ENCODE results near the gene COX8C. TPM values are rescaled to one million over a fixed set of nuclear protein-coding genes. Genes with fewer than 3 reads are reported as not detected.

COX8C gene, protein sequence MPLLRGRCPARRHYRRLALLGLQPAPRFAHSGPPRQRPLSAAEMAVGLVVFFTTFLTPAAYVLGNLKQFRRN
- total RNA-seq (2014; rRNA removed; shearing (Covaris generic)) (not detected in 2 replicates), polyA plus RNA-seq (2016; fragmentation: Nextera tagmentation; extraction: Ambion mirVana) (0.73 TPM in 1 of 2 replicates, not detected in the other)
- long read RNA-seq, result 0 reads

DNA sequence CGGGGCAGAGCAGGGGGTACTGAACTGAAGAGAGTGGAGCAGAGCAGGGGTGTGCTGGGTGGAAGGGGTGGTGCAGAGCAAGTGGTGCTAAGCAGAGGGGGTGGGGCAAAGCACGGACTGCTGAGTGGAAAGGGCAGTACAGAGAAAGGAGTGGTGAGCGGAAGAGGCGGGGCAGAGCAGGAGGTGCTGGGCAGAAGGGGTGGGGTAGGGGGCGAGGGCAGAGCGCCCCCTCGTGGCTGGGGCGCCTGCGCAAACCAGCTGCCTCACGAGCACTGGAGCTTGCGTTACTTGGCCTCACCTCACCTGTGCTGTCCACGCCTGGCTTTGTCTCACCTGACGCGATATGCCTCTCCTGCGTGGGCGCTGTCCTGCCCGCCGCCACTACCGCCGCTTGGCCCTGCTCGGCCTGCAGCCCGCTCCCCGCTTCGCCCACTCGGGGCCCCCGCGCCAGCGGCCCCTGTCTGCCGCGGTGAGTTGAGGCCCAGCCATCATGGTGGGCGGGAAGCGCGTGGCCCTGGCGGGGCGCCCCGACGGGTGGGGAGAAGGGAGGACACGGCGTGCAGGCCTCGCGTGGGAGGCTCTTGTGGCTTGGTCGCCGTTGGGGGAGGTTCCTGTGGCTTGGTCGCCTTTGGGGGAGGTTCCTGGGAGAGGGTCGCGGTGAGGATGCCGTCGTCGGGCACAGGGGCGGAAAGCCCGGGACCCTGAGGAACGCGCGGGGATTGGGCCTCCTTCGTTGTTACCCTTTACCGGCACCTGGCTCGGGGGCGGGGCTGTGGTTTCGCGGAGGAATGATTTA is at the start of gene COX8C:
Gene COX8C (plus strand): TSS at position 257 of the 796 bp plus-strand sequence. CDS start 87 bp downstream, at position 344.
- H3K4me1 Mint-ChIP-seq, result peaks cover 35% of the 10 kb centered on the region
- ATAC-seq, result no peak
- peaks cover 36% of the 10 kb centered on the region for H3K9me3 Mint-ChIP-seq
- H4K20me1 ChIP-seq (replicated peaks; ENCODE audit: insufficient read depth), result no peaks in the 10 kb centered on the region
- no peak for TF ChIP-seq ZNF114 (CRISPR knock-in tag; IDR thresholded peaks at IDR 0.05)
- TF ChIP-seq, protein P1, sequence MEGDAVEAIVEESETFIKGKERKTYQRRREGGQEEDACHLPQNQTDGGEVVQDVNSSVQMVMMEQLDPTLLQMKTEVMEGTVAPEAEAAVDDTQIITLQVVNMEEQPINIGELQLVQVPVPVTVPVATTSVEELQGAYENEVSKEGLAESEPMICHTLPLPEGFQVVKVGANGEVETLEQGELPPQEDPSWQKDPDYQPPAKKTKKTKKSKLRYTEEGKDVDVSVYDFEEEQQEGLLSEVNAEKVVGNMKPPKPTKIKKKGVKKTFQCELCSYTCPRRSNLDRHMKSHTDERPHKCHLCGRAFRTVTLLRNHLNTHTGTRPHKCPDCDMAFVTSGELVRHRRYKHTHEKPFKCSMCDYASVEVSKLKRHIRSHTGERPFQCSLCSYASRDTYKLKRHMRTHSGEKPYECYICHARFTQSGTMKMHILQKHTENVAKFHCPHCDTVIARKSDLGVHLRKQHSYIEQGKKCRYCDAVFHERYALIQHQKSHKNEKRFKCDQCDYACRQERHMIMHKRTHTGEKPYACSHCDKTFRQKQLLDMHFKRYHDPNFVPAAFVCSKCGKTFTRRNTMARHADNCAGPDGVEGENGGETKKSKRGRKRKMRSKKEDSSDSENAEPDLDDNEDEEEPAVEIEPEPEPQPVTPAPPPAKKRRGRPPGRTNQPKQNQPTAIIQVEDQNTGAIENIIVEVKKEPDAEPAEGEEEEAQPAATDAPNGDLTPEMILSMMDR (conservative IDR thresholded peaks at IDR 0.05; ENCODE audit: low read depth in 2 of 2), result peak; percentile 27 to 43; a peak in 3 of 4 replicates
- H3K4me3 ChIP-seq, result no peak within 1 kb of the TSS
- H3F3A ChIP-seq (replicated peaks; ENCODE audit: low read depth), result peaks cover 6% of the 10 kb centered on the region; the same call in 1 of the 2 replicates
- no peaks in the 10 kb centered on the region for H3K27me3 ChIP-seq (ENCODE audit: insufficient read depth)
- H2AFZ ChIP-seq, result no peak within 1 kb of the TSS
- no peak within 1 kb of the TSS for H3K4me3 Mint-ChIP-seq
- H3K4me1 ChIP-seq (ENCODE audit: insufficient read depth), result peaks cover 34% of the 10 kb centered on the region
- peaks cover 9% of the 10 kb centered on the region for H3K9me2 ChIP-seq (ENCODE audit: insufficient read depth)
- peaks cover 1% of the 10 kb centered on the region; the same call in 1 of the 2 replicates for H3K36me3 ChIP-seq (ENCODE audit: insufficient read depth)
- no peak within 1 kb of the TSS for H3K27ac ChIP-seq (ENCODE audit: low read depth)
- DNase-seq (ENCODE audit: low spot score), result peak; percentile 31
- no peaks in the 10 kb centered on the region for H3K79me2 ChIP-seq (replicated peaks; ENCODE audit: insufficient read depth)
- peaks cover 28% of the 10 kb centered on the region for H3K36me3 Mint-ChIP-seq (ENCODE audit: low read depth)
- no peak within 1 kb of the TSS for H3K4me2 ChIP-seq
- no peak within 1 kb of the TSS for H3K27ac Mint-ChIP-seq
- no peaks in the 10 kb centered on the region for H3K27me3 Mint-ChIP-seq (ENCODE audit: insufficient read depth, low read depth, poor library complexity)

DNA sequence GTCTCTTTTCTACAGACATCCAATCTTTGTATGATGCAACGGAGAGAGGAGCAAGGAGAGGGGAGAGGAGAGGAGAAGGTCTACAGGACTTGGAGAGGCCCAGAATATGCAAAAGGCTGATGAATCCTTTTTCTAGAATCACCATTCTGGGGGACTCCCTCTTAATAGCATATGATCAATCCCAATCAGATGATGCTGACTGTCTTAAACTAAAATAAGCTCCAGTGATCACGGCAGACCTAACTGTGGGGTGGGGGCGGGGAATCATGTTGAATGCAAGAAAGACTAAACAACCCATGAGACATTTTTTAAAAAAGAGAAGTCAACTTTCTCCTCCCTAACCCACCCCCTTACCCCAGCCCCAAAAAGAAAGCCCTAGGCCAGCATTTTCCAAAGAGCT is 47.6 kb upstream of the COX8C start:
- Histone ChIP-seq H3K27ac (ENCODE audit: low read depth) (peak overlapping the region; percentile 64; the same call in 1 of the 2 replicates), H2AFZ (no peak overlapping the region), H3K4me1 (ENCODE audit: insufficient read depth) (peaks cover 40% of the 10 kb centered on the region), H3K79me2 (replicated peaks; ENCODE audit: insufficient read depth) (peaks cover 80% of the 10 kb centered on the region), H3K9me2 (ENCODE audit: insufficient read depth) (no peaks in the 10 kb centered on the region), H3K4me2 (0 out of 2 replicates have a peak overlapping the region, but pooled peaks have one; percentile 4), H4K20me1 (replicated peaks; ENCODE audit: insufficient read depth) (no peaks in the 10 kb centered on the region; the same call in none of the 2 replicates), H3F3A (replicated peaks; ENCODE audit: low read depth) (no peaks in the 10 kb centered on the region), H3K36me3 (ENCODE audit: insufficient read depth) (no peaks in the 10 kb centered on the region), H3K4me3 (no peak overlapping the region), H3K27me3 (ENCODE audit: insufficient read depth) (no peaks in the 10 kb centered on the region)
- Mint-ChIP-seq H3K27me3 (ENCODE audit: insufficient read depth, low read depth, poor library complexity) (peaks cover 5% of the 10 kb centered on the region), H3K4me1 (peaks cover 45% of the 10 kb centered on the region), H3K9me3 (no peaks in the 10 kb centered on the region), H3K36me3 (ENCODE audit: low read depth) (peaks cover 3% of the 10 kb centered on the region; the same call in 2 of the 3 replicates), H3K4me3 (no peak overlapping the region), H3K27ac (peak overlapping the region; percentile 59)
- DNase-seq (ENCODE audit: low spot score) (no peak), ATAC-seq (no peak)
- TF ChIP-seq JUNB (IDR thresholded peaks at IDR 0.05; ENCODE audit: unreplicated experiment) (no peak), NANOG (IDR thresholded peaks at IDR 0.05; ENCODE audit: borderline replicate concordance) (no peak)
- TF ChIP-seq, protein P2, sequence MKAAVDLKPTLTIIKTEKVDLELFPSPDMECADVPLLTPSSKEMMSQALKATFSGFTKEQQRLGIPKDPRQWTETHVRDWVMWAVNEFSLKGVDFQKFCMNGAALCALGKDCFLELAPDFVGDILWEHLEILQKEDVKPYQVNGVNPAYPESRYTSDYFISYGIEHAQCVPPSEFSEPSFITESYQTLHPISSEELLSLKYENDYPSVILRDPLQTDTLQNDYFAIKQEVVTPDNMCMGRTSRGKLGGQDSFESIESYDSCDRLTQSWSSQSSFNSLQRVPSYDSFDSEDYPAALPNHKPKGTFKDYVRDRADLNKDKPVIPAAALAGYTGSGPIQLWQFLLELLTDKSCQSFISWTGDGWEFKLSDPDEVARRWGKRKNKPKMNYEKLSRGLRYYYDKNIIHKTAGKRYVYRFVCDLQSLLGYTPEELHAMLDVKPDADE (IDR thresholded peaks at IDR 0.05), result no peak
- TF ChIP-seq, protein P3, sequence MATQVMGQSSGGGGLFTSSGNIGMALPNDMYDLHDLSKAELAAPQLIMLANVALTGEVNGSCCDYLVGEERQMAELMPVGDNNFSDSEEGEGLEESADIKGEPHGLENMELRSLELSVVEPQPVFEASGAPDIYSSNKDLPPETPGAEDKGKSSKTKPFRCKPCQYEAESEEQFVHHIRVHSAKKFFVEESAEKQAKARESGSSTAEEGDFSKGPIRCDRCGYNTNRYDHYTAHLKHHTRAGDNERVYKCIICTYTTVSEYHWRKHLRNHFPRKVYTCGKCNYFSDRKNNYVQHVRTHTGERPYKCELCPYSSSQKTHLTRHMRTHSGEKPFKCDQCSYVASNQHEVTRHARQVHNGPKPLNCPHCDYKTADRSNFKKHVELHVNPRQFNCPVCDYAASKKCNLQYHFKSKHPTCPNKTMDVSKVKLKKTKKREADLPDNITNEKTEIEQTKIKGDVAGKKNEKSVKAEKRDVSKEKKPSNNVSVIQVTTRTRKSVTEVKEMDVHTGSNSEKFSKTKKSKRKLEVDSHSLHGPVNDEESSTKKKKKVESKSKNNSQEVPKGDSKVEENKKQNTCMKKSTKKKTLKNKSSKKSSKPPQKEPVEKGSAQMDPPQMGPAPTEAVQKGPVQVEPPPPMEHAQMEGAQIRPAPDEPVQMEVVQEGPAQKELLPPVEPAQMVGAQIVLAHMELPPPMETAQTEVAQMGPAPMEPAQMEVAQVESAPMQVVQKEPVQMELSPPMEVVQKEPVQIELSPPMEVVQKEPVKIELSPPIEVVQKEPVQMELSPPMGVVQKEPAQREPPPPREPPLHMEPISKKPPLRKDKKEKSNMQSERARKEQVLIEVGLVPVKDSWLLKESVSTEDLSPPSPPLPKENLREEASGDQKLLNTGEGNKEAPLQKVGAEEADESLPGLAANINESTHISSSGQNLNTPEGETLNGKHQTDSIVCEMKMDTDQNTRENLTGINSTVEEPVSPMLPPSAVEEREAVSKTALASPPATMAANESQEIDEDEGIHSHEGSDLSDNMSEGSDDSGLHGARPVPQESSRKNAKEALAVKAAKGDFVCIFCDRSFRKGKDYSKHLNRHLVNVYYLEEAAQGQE (IDR thresholded peaks at IDR 0.05; ENCODE audit: unreplicated experiment), result no peak

All from GM23338 (cell line).